ENCODE data around the gene MRPS18A.

Gene MRPS18A

DNA sequence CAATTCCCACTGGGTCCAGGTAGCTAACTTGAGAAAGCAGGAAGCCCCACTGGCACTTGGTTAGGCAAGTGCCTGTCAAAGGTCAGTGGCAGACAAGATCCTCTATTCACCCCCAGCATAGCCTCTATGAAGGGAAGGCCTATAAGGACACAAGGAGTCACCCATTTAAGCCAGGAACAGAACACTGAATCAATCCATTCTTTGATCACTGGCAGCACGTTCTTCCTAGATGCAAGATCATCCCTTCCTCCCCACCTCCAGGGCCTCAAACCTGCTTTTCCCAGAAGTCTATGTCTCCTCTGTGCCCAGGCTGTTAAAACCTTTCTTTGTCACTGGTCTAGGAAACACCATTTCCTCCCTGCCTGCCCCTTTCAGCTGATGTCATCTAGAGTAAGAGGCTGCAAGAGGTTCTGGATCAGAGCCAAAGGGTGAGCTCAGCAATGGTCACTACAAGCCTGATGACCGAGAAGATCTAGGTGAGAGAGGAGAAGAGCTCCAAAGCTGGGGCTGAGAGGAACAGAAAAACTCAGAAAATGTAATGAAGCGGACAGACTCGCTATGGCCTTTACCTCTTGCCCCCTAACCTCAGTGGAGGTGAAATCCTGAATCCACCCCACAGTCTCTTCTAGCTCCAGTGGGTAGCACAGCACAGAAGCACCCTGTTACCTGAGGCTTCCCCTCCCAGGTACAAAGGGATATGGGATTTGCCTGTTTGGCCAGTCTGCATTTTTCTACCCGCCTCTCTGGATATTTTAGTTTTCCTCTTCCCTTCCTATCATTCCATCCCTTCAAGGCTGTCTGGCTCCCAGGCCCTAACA, 60.4 kb downstream of the MRPS18A start:
- peak overlapping the region in 1 of 2 donors; percentile 10 for H3K4me3 ChIP-seq (ENCODE audit: low read depth in 1 of 2, low read length in 2 of 2)
- H3K36me3 ChIP-seq (ENCODE audit: control insufficient read depth in 1 of 2, insufficient read depth in 2 of 2, low read length in 2 of 2) = peaks cover 35 to 42% of the 10 kb centered on the region in 2 donors
- H3K9ac ChIP-seq (ENCODE audit: low read depth in 1 of 2, low read length in 2 of 2) = peak overlapping the region; percentile 31 to 38

DNA sequence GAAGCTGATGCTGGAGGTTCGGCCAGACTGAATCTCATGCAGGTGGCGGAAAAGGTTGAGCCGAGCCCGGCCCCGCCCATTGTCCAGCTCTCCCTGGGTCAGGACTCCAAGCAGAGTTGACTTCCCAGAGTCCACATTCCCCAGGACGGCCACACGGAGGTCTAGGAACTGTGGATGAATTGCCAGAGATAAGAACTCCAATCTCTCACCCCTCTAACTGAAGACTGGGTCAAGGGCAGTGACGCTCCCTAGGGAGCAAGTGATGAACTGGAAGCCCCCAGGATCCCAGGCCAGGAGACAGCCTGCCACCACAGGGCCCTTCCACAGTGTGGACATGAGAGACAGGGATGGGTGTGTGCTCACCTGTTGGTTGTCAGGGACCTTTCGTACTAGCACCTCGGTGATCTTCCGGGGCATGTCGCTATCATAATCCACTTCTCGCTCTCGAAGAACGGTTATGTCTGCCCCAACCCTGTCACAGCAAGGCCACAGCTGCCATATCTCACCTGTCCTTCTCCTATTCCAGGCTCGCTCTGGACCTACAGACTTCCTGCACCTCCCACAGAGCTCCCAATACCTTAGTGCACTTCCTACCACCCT, 62.1 kb downstream of the MRPS18A start:
- no peaks in the 10 kb centered on the region for H3K27me3 ChIP-seq (ENCODE audit: control insufficient read depth in 1 of 2, insufficient read depth in 2 of 2, low read length in 2 of 2)
- H3K36me3 ChIP-seq (ENCODE audit: control insufficient read depth in 1 of 2, insufficient read depth in 2 of 2, low read length in 2 of 2) = peaks cover 52 to 59% of the 10 kb centered on the region in 2 donors
- no peak overlapping the region for H3K4me3 ChIP-seq (ENCODE audit: low read depth in 1 of 2, low read length in 2 of 2)

More for the DNA sequence above, 60.4 kb downstream of the MRPS18A start:
- peaks cover 14 to 27% of the 10 kb centered on the region in 2 donors for H3K4me1 ChIP-seq (ENCODE audit: control insufficient read depth in 1 of 2, insufficient read depth in 2 of 2, low read length in 2 of 2)
- no peaks in the 10 kb centered on the region for H3K9me3 ChIP-seq (ENCODE audit: control insufficient read depth in 1 of 2, low read length in 2 of 2)
- no peak overlapping the region for H3K27ac ChIP-seq (ENCODE audit: low read depth, low read length)
- H3K27me3 ChIP-seq (ENCODE audit: control insufficient read depth in 1 of 2, insufficient read depth in 2 of 2, low read length in 2 of 2) = no peaks in the 10 kb centered on the region

DNA sequence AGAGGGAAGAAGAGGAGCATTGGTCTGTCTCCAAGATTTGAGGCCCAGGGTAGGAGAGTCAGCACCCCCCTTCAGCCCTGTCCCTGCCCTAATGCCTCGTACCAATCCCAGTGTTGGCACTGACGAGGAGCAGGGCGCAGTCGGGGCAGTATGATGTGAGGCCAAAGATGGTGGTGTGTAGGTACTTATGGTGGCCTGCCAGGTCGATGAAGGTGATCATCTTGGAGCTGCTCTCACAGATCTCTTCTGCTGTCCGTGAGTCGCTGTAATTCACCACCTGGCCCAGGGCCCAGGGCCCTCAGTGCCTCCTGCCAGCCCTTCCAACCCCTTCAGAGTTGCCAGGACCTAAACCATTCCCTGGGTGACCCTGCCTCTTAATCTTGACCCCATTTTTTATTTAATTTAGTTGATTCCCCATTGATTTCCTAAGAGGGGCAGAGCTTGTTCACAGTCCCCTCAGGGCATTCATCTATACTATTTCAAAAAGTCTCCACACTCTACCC, 62.8 kb downstream of the MRPS18A start:
- Histone ChIP-seq H3K9me3 (ENCODE audit: control insufficient read depth in 1 of 2, low read length in 2 of 2) (no peaks in the 10 kb centered on the region), H3K27ac (ENCODE audit: low read depth, low read length) (no peak overlapping the region), H3K36me3 (ENCODE audit: control insufficient read depth in 1 of 2, insufficient read depth in 2 of 2, low read length in 2 of 2) (peaks cover 56 to 65% of the 10 kb centered on the region in 2 donors), H3K4me3 (ENCODE audit: low read depth in 1 of 2, low read length in 2 of 2) (no peak overlapping the region), H3K27me3 (ENCODE audit: control insufficient read depth in 1 of 2, insufficient read depth in 2 of 2, low read length in 2 of 2) (no peaks in the 10 kb centered on the region), H3K4me1 (ENCODE audit: control insufficient read depth in 1 of 2, insufficient read depth in 2 of 2, low read length in 2 of 2) (peaks cover 14 to 23% of the 10 kb centered on the region in 2 donors), H3K9ac (ENCODE audit: low read depth in 1 of 2, low read length in 2 of 2) (no peak overlapping the region)

More for the DNA sequence above, 62.1 kb downstream of the MRPS18A start:
- Histone ChIP-seq H3K9me3 (ENCODE audit: control insufficient read depth in 1 of 2, low read length in 2 of 2) (no peaks in the 10 kb centered on the region), H3K4me1 (ENCODE audit: control insufficient read depth in 1 of 2, insufficient read depth in 2 of 2, low read length in 2 of 2) (peaks cover 14 to 27% of the 10 kb centered on the region in 2 donors), H3K27ac (ENCODE audit: low read depth, low read length) (no peak overlapping the region), H3K9ac (ENCODE audit: low read depth in 1 of 2, low read length in 2 of 2) (no peak overlapping the region)

DNA sequence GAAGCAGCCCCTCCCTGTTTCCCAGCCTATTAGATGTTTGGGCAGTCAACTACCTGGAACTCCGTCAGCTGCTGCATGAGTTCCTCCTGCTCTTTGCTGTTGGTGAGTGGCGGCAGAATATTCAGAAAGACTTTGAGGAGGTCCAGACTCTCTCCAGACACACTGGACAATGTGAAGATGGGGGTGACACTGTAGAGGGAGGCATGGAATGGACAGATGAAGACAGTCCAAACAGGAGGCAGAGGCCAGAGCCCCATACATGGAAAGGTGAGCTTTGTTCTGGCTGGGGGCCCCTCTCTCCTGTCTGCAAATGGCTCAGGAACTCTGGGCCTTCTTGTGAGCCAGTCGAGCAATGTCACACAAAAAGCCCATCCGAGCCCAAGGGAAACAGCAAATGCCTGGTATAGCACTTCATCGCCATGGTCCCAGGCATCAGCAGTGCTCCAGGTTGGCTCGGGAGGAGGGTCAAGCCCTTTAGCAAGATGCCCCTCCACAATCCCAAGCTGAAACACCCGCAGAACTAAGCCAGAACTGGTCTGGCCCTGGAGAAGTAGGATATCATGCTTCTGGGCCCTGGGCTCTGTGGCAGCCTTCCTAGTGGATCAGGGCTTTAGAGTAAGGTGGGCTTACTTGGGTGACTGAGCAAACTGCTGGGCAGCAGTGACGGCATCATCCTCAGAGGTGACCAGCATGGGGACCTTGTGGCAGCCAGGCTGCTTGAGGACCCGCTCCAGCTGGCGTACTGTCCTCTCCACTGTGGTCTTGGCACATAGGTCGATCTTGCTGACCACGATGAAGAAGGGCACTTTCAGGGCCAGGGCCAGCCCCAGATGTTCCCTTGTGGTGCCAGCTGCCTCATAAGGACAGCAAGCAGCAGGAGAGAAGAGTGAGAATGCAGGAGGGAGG, 63.5 kb downstream of the MRPS18A start:
- no peak overlapping the region for H3K4me3 ChIP-seq (ENCODE audit: low read depth in 1 of 2, low read length in 2 of 2)
- peaks cover 14 to 20% of the 10 kb centered on the region in 2 donors for H3K4me1 ChIP-seq (ENCODE audit: control insufficient read depth in 1 of 2, insufficient read depth in 2 of 2, low read length in 2 of 2)
- no peaks in the 10 kb centered on the region for H3K9me3 ChIP-seq (ENCODE audit: control insufficient read depth in 1 of 2, low read length in 2 of 2)
- peaks cover 56 to 67% of the 10 kb centered on the region in 2 donors for H3K36me3 ChIP-seq (ENCODE audit: control insufficient read depth in 1 of 2, insufficient read depth in 2 of 2, low read length in 2 of 2)
- no peaks in the 10 kb centered on the region for H3K27me3 ChIP-seq (ENCODE audit: control insufficient read depth in 1 of 2, insufficient read depth in 2 of 2, low read length in 2 of 2)
- no peak overlapping the region for H3K27ac ChIP-seq (ENCODE audit: low read depth, low read length)
- no peak overlapping the region for H3K9ac ChIP-seq (ENCODE audit: low read depth in 1 of 2, low read length in 2 of 2)

DNA sequence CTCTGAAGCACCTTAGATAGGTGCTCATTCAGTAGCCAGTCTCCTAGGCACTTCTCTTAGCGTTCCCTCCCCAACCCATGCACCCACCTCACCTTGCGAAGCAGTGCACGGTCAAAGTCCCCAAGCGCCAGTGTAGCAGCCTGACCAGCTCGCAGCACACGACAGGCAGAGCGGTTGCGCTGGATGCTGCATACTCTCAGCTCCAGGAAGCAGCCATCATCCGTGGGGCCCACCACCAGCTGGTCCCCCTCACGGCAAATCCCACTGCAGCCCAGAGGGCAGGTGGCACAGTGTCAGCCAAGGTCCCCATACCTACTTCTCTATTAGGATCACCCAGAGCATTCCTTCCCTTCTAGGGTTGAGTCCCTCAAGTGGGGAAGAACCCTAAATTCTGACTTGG, 65.0 kb downstream of the MRPS18A start:
- Histone ChIP-seq H3K4me3 (ENCODE audit: low read depth in 1 of 2, low read length in 2 of 2) (no peak overlapping the region), H3K9ac (ENCODE audit: low read depth in 1 of 2, low read length in 2 of 2) (no peak overlapping the region), H3K36me3 (ENCODE audit: control insufficient read depth in 1 of 2, insufficient read depth in 2 of 2, low read length in 2 of 2) (peaks cover 56 to 67% of the 10 kb centered on the region in 2 donors), H3K9me3 (ENCODE audit: control insufficient read depth in 1 of 2, low read length in 2 of 2) (no peaks in the 10 kb centered on the region), H3K27me3 (ENCODE audit: control insufficient read depth in 1 of 2, insufficient read depth in 2 of 2, low read length in 2 of 2) (no peaks in the 10 kb centered on the region), H3K4me1 (ENCODE audit: control insufficient read depth in 1 of 2, insufficient read depth in 2 of 2, low read length in 2 of 2) (peaks cover 8 to 9% of the 10 kb centered on the region in 2 donors), H3K27ac (ENCODE audit: low read depth, low read length) (no peak overlapping the region)

DNA sequence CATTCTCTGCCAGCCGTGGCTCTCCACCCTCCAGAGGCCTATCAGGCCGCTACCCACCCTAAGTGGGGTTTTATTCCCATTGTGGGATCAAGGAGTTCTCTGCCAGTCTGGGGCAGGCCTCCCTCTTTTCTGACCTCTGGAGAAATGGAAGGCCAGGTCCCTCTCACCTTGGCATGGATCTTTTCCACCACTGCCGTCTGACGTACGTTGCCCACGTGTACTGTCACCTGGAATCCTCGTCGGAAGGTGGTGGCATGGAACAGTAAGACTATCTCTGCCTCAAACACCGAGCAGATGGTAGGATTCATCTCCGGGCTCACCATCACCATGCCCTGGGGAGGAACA, 65.8 kb downstream of the MRPS18A start:
- Histone ChIP-seq H3K9me3 (ENCODE audit: control insufficient read depth in 1 of 2, low read length in 2 of 2) (no peaks in the 10 kb centered on the region), H3K27ac (ENCODE audit: low read depth, low read length) (no peak overlapping the region), H3K4me3 (ENCODE audit: low read depth in 1 of 2, low read length in 2 of 2) (no peak overlapping the region), H3K36me3 (ENCODE audit: control insufficient read depth in 1 of 2, insufficient read depth in 2 of 2, low read length in 2 of 2) (peaks cover 56 to 67% of the 10 kb centered on the region in 2 donors), H3K4me1 (ENCODE audit: control insufficient read depth in 1 of 2, insufficient read depth in 2 of 2, low read length in 2 of 2) (peaks cover under 1 to 1% of the 10 kb centered on the region in 2 donors), H3K27me3 (ENCODE audit: control insufficient read depth in 1 of 2, insufficient read depth in 2 of 2, low read length in 2 of 2) (no peaks in the 10 kb centered on the region), H3K9ac (ENCODE audit: low read depth in 1 of 2, low read length in 2 of 2) (no peak overlapping the region)

Measured in duodenal mucosa (tissue), 2 donors.